ENCODE measurements around the gene PLPP4. TPM values are rescaled to one million over a fixed set of nuclear protein-coding genes. Genes with fewer than 3 reads are reported as not detected.

The PLPP4 gene
- total RNA-seq, 1 donor from 2014 or later, result 3.7 TPM

- no peak for TF ChIP-seq CTCF (conservative IDR thresholded peaks at IDR 0.05; ENCODE audit: low read depth, low read length)
- H3K4me3 ChIP-seq (ENCODE audit: low read depth, low read length), result no peak overlapping the region
- DNase-seq (ENCODE audit: low read depth), result no peak
Observed at GRCh38 chr10:120513307-120513796, 56.3 kb downstream of the PLPP4 start.

GRCh38 chr10:120514035-120514620 is 57.1 kb downstream of the PLPP4 start:
- H3K4me3 ChIP-seq (ENCODE audit: low read depth, low read length), result no peak overlapping the region
- TF ChIP-seq CTCF (conservative IDR thresholded peaks at IDR 0.05; ENCODE audit: low read depth, low read length), result no peak
- no peak for DNase-seq (ENCODE audit: low read depth)

GRCh38 chr10:120514959-120515358 is 57.9 kb downstream of the PLPP4 start:
- H3K4me3 ChIP-seq (ENCODE audit: low read depth, low read length), result no peak overlapping the region
- no peak for TF ChIP-seq CTCF (conservative IDR thresholded peaks at IDR 0.05; ENCODE audit: low read depth, low read length)
- DNase-seq (ENCODE audit: low read depth), result no peak

GRCh38 chr10:120515741-120516140 is 58.7 kb downstream of the PLPP4 start:
- no peak overlapping the region for H3K4me3 ChIP-seq (ENCODE audit: low read depth, low read length)
- no peak for DNase-seq (ENCODE audit: low read depth)
- TF ChIP-seq CTCF (conservative IDR thresholded peaks at IDR 0.05; ENCODE audit: low read depth, low read length), result no peak

- no peak for DNase-seq (ENCODE audit: low read depth)
- no peak overlapping the region for H3K4me3 ChIP-seq (ENCODE audit: low read depth, low read length)
- no peak for TF ChIP-seq CTCF (conservative IDR thresholded peaks at IDR 0.05; ENCODE audit: low read depth, low read length)
Observed at GRCh38 chr10:120516426-120516825, 59.4 kb downstream of the PLPP4 start.

- TF ChIP-seq CTCF (conservative IDR thresholded peaks at IDR 0.05; ENCODE audit: low read depth, low read length), result no peak
- no peak for DNase-seq (ENCODE audit: low read depth)
- H3K4me3 ChIP-seq (ENCODE audit: low read depth, low read length), result no peak overlapping the region
Observed at GRCh38 chr10:120517196-120517595, 60.2 kb downstream of the PLPP4 start.

- no peak overlapping the region for H3K4me3 ChIP-seq (ENCODE audit: low read depth, low read length)
- DNase-seq (ENCODE audit: low read depth), result no peak
- no peak for TF ChIP-seq CTCF (conservative IDR thresholded peaks at IDR 0.05; ENCODE audit: low read depth, low read length)
Observed at GRCh38 chr10:120517881-120518484, 61.0 kb downstream of the PLPP4 start.
